H1 (cell line): ENCODE results near the gene MACROD2. TPM values are rescaled to one million over a fixed set of nuclear protein-coding genes. Genes with fewer than 3 reads are reported as not detected.

Experiments used
- CTCF ChIA-PET: fragments of 300-600 bp; sonication (Branson Sonifier 250); formaldehyde crosslinking; loops from one replicate; lab custom pipeline; 2021; ENCODE audit not compliant: partially characterized antibody; lab: Charles Lee
- POLR2A ChIA-PET: fragments of 300-600 bp; sonication (Branson Sonifier 250); formaldehyde crosslinking; loops from one replicate; lab custom pipeline; 2021; ENCODE audit warnings: inconsistent platforms; ENCODE audit not compliant: partially characterized antibody; lab: Charles Lee
- DNase-seq, 2 experiments: peaks; one replicate each; pipeline versions ENCODE4 v3.0.0 to v3.0.0-alpha.2; 2010 to 2022; ENCODE audit warnings: low spot score in 2 of 2, low read depth in 1 of 2, mixed read lengths in 1 of 2
- FAIRE-seq: peaks from 2 replicates; lab custom pipeline; 2011; peaks lifted over from hg19 to GRCh38; lab: Jason Lieb, UNC
- H2AFZ ChIP-seq: 2 replicates; pipeline ENCODE4 v1.8.1; 2012; ENCODE audit warnings: low read length, inconsistent platforms
- H2AK5ac ChIP-seq: 2 replicates; pipeline ENCODE4 v1.6.1; 2013; ENCODE audit warnings: low read depth, low read length
- H2BK120ac ChIP-seq: replicated peaks from 2 replicates; pipeline ENCODE3; 2013; ENCODE audit warnings: low read depth, low read length, inconsistent platforms
- H2BK12ac ChIP-seq: 2 replicates; pipeline ENCODE4 v1.6.1; 2013; ENCODE audit warnings: low read depth, low read length
- H2BK15ac ChIP-seq: 2 replicates; pipeline ENCODE4 v1.6.1; 2013; ENCODE audit warnings: low read length
- H2BK20ac ChIP-seq: 2 replicates; pipeline ENCODE4 v1.6.1; 2013; ENCODE audit warnings: low read length
- H2BK5ac ChIP-seq: 2 replicates; pipeline ENCODE4 v1.6.1; 2013; ENCODE audit warnings: low read depth, low read length
- H3K14ac ChIP-seq: 2 replicates; pipeline ENCODE4 v1.6.1; 2013; ENCODE audit warnings: inconsistent platforms; ENCODE audit not compliant: insufficient read length
- H3K18ac ChIP-seq: 2 replicates; pipeline ENCODE4 v1.6.1; 2013; ENCODE audit warnings: low read length; ENCODE audit errors: extremely low read depth
- H3K23ac ChIP-seq: 2 replicates; pipeline ENCODE4 v1.6.1; 2013; ENCODE audit warnings: inconsistent platforms; ENCODE audit not compliant: insufficient read length
- H3K23me2 ChIP-seq: 2 replicates; pipeline ENCODE4 v1.6.1; 2013; ENCODE audit warnings: low read depth, low read length
- H3K27ac ChIP-seq: 2 replicates; pipeline ENCODE4 v1.6.1; 2011; ENCODE audit warnings: low read depth, low read length, inconsistent platforms
- H3K27me3 ChIP-seq, 4 experiments: replicated peaks in 1 of 4; 1 replicate in 1 of 4; 2 replicates in 3 of 4; pipeline versions ENCODE4 v1.6.1 to v1.8.1; 2011 to 2013; ENCODE audit warnings: low read length in 3 of 4, mild to moderate bottlenecking in 3 of 4, inconsistent platforms in 2 of 4, mixed read lengths in 2 of 4, moderate library complexity in 1 of 4; ENCODE audit not compliant: control insufficient read depth in 3 of 4, insufficient read depth in 3 of 4; ENCODE audit errors: extremely low read depth in 1 of 4
- H3K36me3 ChIP-seq, 4 experiments: 2 replicates each; pipeline versions ENCODE4 v1.6.1 to v1.8.1; 2011 to 2013; ENCODE audit warnings: mild to moderate bottlenecking in 4 of 4, low read length in 3 of 4, moderate library complexity in 2 of 4, control low read depth in 1 of 4, inconsistent platforms in 1 of 4; ENCODE audit not compliant: insufficient read depth in 4 of 4, control insufficient read depth in 2 of 4
- H3K4ac ChIP-seq: replicated peaks from 2 replicates; pipeline ENCODE3; 2013; ENCODE audit warnings: low read length, low read depth, mixed read lengths, inconsistent platforms; ENCODE audit not compliant: insufficient read length
- H3K4me1 ChIP-seq, 4 experiments: replicated peaks in 1 of 4; 1 replicate in 1 of 4; 2 replicates in 3 of 4; pipeline versions ENCODE4 v1.6.1 to v1.8.1; 2011 to 2013; ENCODE audit warnings: low read length in 3 of 4, inconsistent platforms in 2 of 4, mixed read lengths in 1 of 4; ENCODE audit not compliant: insufficient read depth in 4 of 4, control insufficient read depth in 3 of 4
- H3K4me2 ChIP-seq, 2 experiments: 2 replicates each; pipeline versions ENCODE4 v1.6.1 to v1.8.1; 2011 to 2013; ENCODE audit warnings: low read depth in 2 of 2, low read length in 2 of 2, control low read depth in 1 of 2, inconsistent platforms in 1 of 2, mild to moderate bottlenecking in 1 of 2; ENCODE audit not compliant: insufficient read depth in 1 of 2
- H3K4me3 ChIP-seq, 4 experiments: fragments of 200-600, 300-600 bp in 1 of 4; sonication (generic), shearing (Covaris generic), sonication (Bioruptor Twin) in 1 of 4; 2 replicates each; pipeline versions ENCODE4 v1.5.1 to v1.8.1; 2011 to 2016; ENCODE audit warnings: low read length in 4 of 4, low read depth in 3 of 4, control low read depth in 2 of 4, inconsistent platforms in 2 of 4, mild to moderate bottlenecking in 2 of 4, mixed read lengths in 1 of 4, moderate library complexity in 1 of 4; ENCODE audit not compliant: insufficient read depth in 2 of 4; ENCODE audit errors: extremely low read depth in 1 of 4
- H3K56ac ChIP-seq: replicated peaks from 2 replicates; pipeline ENCODE3; 2013; ENCODE audit warnings: low read depth, mild to moderate bottlenecking, mixed read lengths, low read length, inconsistent platforms; ENCODE audit not compliant: insufficient read length
- H3K79me1 ChIP-seq: 2 replicates; pipeline ENCODE4 v1.6.1; 2013; ENCODE audit warnings: low read depth, low read length, control low read depth
- H3K79me2 ChIP-seq, 2 experiments: 2 replicates each; pipeline versions ENCODE4 v1.6.1 to v1.8.1; 2012 to 2013; ENCODE audit warnings: low read length in 2 of 2, mild to moderate bottlenecking in 2 of 2, inconsistent platforms in 1 of 2; ENCODE audit not compliant: insufficient read depth in 2 of 2, control insufficient read depth in 1 of 2
- H3K9ac ChIP-seq, 4 experiments: replicated peaks in 1 of 4; 1 replicate in 1 of 4; 2 replicates in 3 of 4; pipeline versions ENCODE4 v1.6.1 to v1.8.1; 2011 to 2013; ENCODE audit warnings: low read depth in 3 of 4, low read length in 3 of 4, control low read depth in 2 of 4, mild to moderate bottlenecking in 2 of 4, moderate library complexity in 2 of 4, inconsistent platforms in 1 of 4; ENCODE audit errors: extremely low read depth in 1 of 4
- H3K9me3 ChIP-seq, 2 experiments: 2 replicates each; pipeline versions ENCODE4 v1.6.1 to v1.8.1; 2012 to 2013; ENCODE audit warnings: mild to moderate bottlenecking in 2 of 2, moderate library complexity in 2 of 2, control low read depth in 1 of 2, inconsistent platforms in 1 of 2, low read depth in 1 of 2, low read length in 1 of 2, mixed read lengths in 1 of 2; ENCODE audit not compliant: insufficient read depth in 2 of 2
- H4K20me1 ChIP-seq, 2 experiments: replicated peaks in 1 of 2; 2 replicates each; pipeline versions ENCODE3 to v1.8.1; 2011 to 2013; ENCODE audit warnings: inconsistent platforms in 2 of 2, low read length in 2 of 2, mild to moderate bottlenecking in 1 of 2; ENCODE audit not compliant: insufficient read depth in 2 of 2, control insufficient read depth in 1 of 2
- H4K5ac ChIP-seq: 2 replicates; pipeline ENCODE4 v1.6.1; 2013; ENCODE audit warnings: low read length, low read depth, mixed read lengths, inconsistent platforms; ENCODE audit not compliant: insufficient read length
- H4K8ac ChIP-seq: 2 replicates; pipeline ENCODE4 v1.8.0; 2013; ENCODE audit warnings: mild to moderate bottlenecking, moderate library complexity, low read length, inconsistent platforms; ENCODE audit not compliant: insufficient read depth; ENCODE audit errors: extremely low read depth
- H4K91ac ChIP-seq: replicated peaks from 2 replicates; pipeline ENCODE3; 2013; ENCODE audit warnings: low read length, mixed read lengths, inconsistent platforms; ENCODE audit not compliant: insufficient read length
- BRCA1 ChIP-seq: IDR thresholded peaks from 2 replicates; pipeline ENCODE4 v1.6.1; 2012; ENCODE audit warnings: low read depth, low read length, improper control_type of control experiment
- CEBPB ChIP-seq: IDR thresholded peaks from 2 replicates; pipeline ENCODE4 v1.6.1; 2012; ENCODE audit warnings: low read depth, low read length
- EP300 ChIP-seq, 2 experiments: IDR thresholded peaks; 1 replicate in 1 of 2; 2 replicates in 1 of 2; pipeline ENCODE4 v1.6.1; 2011 to 2012; ENCODE audit warnings: low read depth in 2 of 2, low read length in 2 of 2, mild to moderate bottlenecking in 2 of 2, borderline replicate concordance in 1 of 2, inconsistent platforms in 1 of 2, moderate library complexity in 1 of 2
- GABPA ChIP-seq: IDR thresholded peaks from 2 replicates; pipeline ENCODE4 v1.6.1; 2011; ENCODE audit warnings: mild to moderate bottlenecking, low read length, moderate library complexity, borderline replicate concordance; ENCODE audit not compliant: insufficient read depth
- KDM4A ChIP-seq: IDR thresholded peaks from one replicate; pipeline ENCODE4 v1.7.1; 2012; ENCODE audit warnings: low read depth, mild to moderate bottlenecking, moderate library complexity, low read length, inconsistent platforms; ENCODE audit not compliant: severe bottlenecking
- SIN3A ChIP-seq, 2 experiments: IDR thresholded peaks in 1 of 2; conservative IDR thresholded peaks in 1 of 2; 2 replicates each; pipeline ENCODE4 v1.6.1; 2011 to 2012; ENCODE audit warnings: low read length in 2 of 2, improper control_type of control experiment in 1 of 2, low read depth in 1 of 2, mild to moderate bottlenecking in 1 of 2
- TAF1 ChIP-seq: IDR thresholded peaks from 2 replicates; pipeline ENCODE4 v1.6.1; 2011; ENCODE audit warnings: mild to moderate bottlenecking, low read depth, low read length
- WGBS, 2 experiments: shearing (Covaris generic) in 1 of 2; methylation state at CpG; one replicate each; pipeline versions ENCODE4 v1.1.6 to v1.1.7; 2013 to 2015; ENCODE audit warnings: low lambda C conversion rate in 2 of 2, mixed read lengths in 2 of 2, inconsistent platforms in 1 of 2, low coverage in 1 of 2, missing lambda C conversion rate in 1 of 2; ENCODE audit not compliant: insufficient replicate concordance in 2 of 2, insufficient coverage in 1 of 2, insufficient read length in 1 of 2; ENCODE audit errors: extremely low coverage in 1 of 2, missing lambda C conversion rate in 1 of 2; 5-methylcytosine and 5-hydroxymethylcytosine counted together
- polyA plus RNA-seq, 7 experiments: library from polyadenylated mRNA; depleted of rRNA in 3 of 7; stranded (reverse) in 5 of 7; unstranded in 2 of 7; fragments of >200 nt in 5 of 7; fragments of 200-250 nt in 2 of 7; gene quantifications; 1 replicate in 5 of 7; 2 replicates in 1 of 7; 4 replicates in 1 of 7; pipeline versions ENCODE4 v1.2.1 to v1.2.3, GENCODE V29; 2011 to 2013; ENCODE audit warnings: missing spikeins in 2 of 7, mixed read lengths in 2 of 7
- total RNA-seq: library from RNA; stranded (reverse); fragmentation: NEBNext Ultra II Directional; extraction: Animal tissue kit (Norgen Biotek cat#: 25700); gene quantifications from 2 replicates; pipeline ENCODE4 v1.2.1, GENCODE V29; 2021

MACROD2 gene
- total and polyA plus RNA-seq, 2 of the 8 experiments (the other 6 are each of a cell fraction or from before 2014, with no cell fraction given): 0.70 to 3.9 TPM

GRCh38 chr20:15515691-15516090 lies 1520.4 kb downstream of the MACROD2 start:
- no peak overlapping the region for H3K4me3 ChIP-seq
- no peak overlapping the region for H3K9ac ChIP-seq
- WGBS, 2 experiments: 93% methylated on average over 2 of the region's 2 CpGs; no CpG with 5 or more reads in 1 of the 2 experiments
- no peaks in the 10 kb centered on the region for H3K9me3 ChIP-seq
- CTCF ChIA-PET: interaction anchor here (1.0 to 1.1 kb wide), 2 partner anchors 15 to 24 kb away, joined by 3 read pairs; no protein-coding TSS in a partner anchor
- no peak overlapping the region for H3K18ac ChIP-seq
- H2BK120ac ChIP-seq: no peak overlapping the region
- H4K8ac ChIP-seq: no peak overlapping the region
- no peak overlapping the region for H4K5ac ChIP-seq
- no peak overlapping the region for H4K91ac ChIP-seq
- peaks cover 3% of the 10 kb centered on the region; the same call in 1 of the 2 replicates for H3K23me2 ChIP-seq
- DNase-seq: no peak
- H2BK5ac ChIP-seq: no peak overlapping the region
- no peaks in the 10 kb centered on the region for H4K20me1 ChIP-seq
- H3K79me2 ChIP-seq: no peaks in the 10 kb centered on the region
- no peaks in the 10 kb centered on the region for H3K36me3 ChIP-seq
- no peaks in the 10 kb centered on the region for H3K4me1 ChIP-seq
- H3K56ac ChIP-seq: no peak overlapping the region
- no peak overlapping the region for H2BK12ac ChIP-seq
- H3K4ac ChIP-seq: no peak overlapping the region
- H3K27me3 ChIP-seq: no peaks in the 10 kb centered on the region
- no peaks in the 10 kb centered on the region for H3K79me1 ChIP-seq
- no peak overlapping the region for H3K23ac ChIP-seq
- TF ChIP-seq CEBPB: no peak
- no peak for TF ChIP-seq GABPA
- no peak for TF ChIP-seq KDM4A
- TF ChIP-seq TAF1: no peak
- no peak for TF ChIP-seq EP300 (IDR thresholded peaks at IDR 0.05; ENCODE audit: borderline replicate concordance in 1 of 2, low read depth in 2 of 2, low read length in 2 of 2)
- no peak for TF ChIP-seq SIN3A (conservative IDR thresholded peaks at IDR 0.05 in 1 of 2, IDR thresholded peaks at IDR 0.05 in 1 of 2; ENCODE audit: low read depth in 1 of 2, low read length in 2 of 2)
- no peak for TF ChIP-seq BRCA1
- H3K14ac ChIP-seq: no peak overlapping the region
- H3K27ac ChIP-seq: no peak overlapping the region
- H2AK5ac ChIP-seq: no peak overlapping the region
- no peak overlapping the region for H3K4me2 ChIP-seq
- POLR2A ChIA-PET: no interaction called here
- peak overlapping the region; percentile 40; the same call in 1 of the 2 replicates for H2AFZ ChIP-seq
- no peak overlapping the region for H2BK15ac ChIP-seq
- no peak overlapping the region for H2BK20ac ChIP-seq
- FAIRE-seq: no peak
